Uterus (tissue), 2 donors: ENCODE results near the gene AIG1.

Experiments
- POLR2A ChIP-seq, 2 donors: fragments of 450-650 bp; IDR thresholded peaks; one replicate each; pipeline ENCODE4 v1.6.1; 2016; ENCODE audit warnings: antibody characterized with exemption in 2 of 2, mild to moderate bottlenecking in 1 of 2, moderate library complexity in 1 of 2
- TF ChIP-seq, protein P1 (sequence below), 4 experiments: fragments of 200-600 bp in 2 of 4; fragments of 450-650 bp in 2 of 4; sonication (generic) in 2 of 4; IDR thresholded peaks; one replicate each; pipeline ENCODE4 v1.5.1; 2016 to 2019; ENCODE audit warnings: antibody characterized with exemption in 4 of 4, mild to moderate bottlenecking in 2 of 4, moderate library complexity in 1 of 4

GRCh38 chr6:143232849-143233248 lies 172.2 kb downstream of the AIG1 start:
- TF ChIP-seq, protein P1, sequence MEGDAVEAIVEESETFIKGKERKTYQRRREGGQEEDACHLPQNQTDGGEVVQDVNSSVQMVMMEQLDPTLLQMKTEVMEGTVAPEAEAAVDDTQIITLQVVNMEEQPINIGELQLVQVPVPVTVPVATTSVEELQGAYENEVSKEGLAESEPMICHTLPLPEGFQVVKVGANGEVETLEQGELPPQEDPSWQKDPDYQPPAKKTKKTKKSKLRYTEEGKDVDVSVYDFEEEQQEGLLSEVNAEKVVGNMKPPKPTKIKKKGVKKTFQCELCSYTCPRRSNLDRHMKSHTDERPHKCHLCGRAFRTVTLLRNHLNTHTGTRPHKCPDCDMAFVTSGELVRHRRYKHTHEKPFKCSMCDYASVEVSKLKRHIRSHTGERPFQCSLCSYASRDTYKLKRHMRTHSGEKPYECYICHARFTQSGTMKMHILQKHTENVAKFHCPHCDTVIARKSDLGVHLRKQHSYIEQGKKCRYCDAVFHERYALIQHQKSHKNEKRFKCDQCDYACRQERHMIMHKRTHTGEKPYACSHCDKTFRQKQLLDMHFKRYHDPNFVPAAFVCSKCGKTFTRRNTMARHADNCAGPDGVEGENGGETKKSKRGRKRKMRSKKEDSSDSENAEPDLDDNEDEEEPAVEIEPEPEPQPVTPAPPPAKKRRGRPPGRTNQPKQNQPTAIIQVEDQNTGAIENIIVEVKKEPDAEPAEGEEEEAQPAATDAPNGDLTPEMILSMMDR (IDR thresholded peaks at IDR 0.05): peak in 1 of 4 experiments; percentile 11
- no peak for TF ChIP-seq POLR2A (IDR thresholded peaks at IDR 0.05)
